ENCODE results near the gene GLT6D1. TPM values are rescaled to one million over a fixed set of nuclear protein-coding genes. Genes with fewer than 3 reads are reported as not detected.

The GLT6D1 gene
- total and polyA plus RNA-seq, 4 donors, result not detected

GRCh38 chr9:135622415-135623020 lies 16.8 kb downstream of the GLT6D1 start:
- peaks cover 1% of the 10 kb centered on the region for H3K9me3 ChIP-seq (ENCODE audit: control insufficient read depth, low read length)
- no peaks in the 10 kb centered on the region for H3K27me3 ChIP-seq (ENCODE audit: control insufficient read depth in 1 of 2, insufficient read depth in 2 of 2, low read length in 1 of 2)
- WGBS, 2 donors, result 56 to 60% methylated on average over 11 of the region's 11 CpGs
- H3K36me3 ChIP-seq (ENCODE audit: control insufficient read depth in 1 of 2, insufficient read depth in 2 of 2, low read length in 1 of 2), result no peaks in the 10 kb centered on the region
- DNase-seq (no peak), ATAC-seq (ENCODE audit: low FRiP score) (no peak)
- H3K27ac ChIP-seq (ENCODE audit: low read depth in 1 of 2, low read length in 2 of 2), result no peak overlapping the region
- no peaks in the 10 kb centered on the region for H3K4me1 ChIP-seq (ENCODE audit: control insufficient read depth in 1 of 2, insufficient read depth in 2 of 2, low read length in 2 of 2)
- H3K4me3 ChIP-seq (ENCODE audit: low read length in 2 of 2), result no peak overlapping the region
- intact Hi-C loops (cut with DNase I), result no loop called here

- H3K27me3 ChIP-seq (ENCODE audit: control insufficient read depth in 1 of 2, insufficient read depth in 2 of 2, low read length in 1 of 2), result no peaks in the 10 kb centered on the region
- H3K36me3 ChIP-seq (ENCODE audit: control insufficient read depth in 1 of 2, insufficient read depth in 2 of 2, low read length in 1 of 2), result no peaks in the 10 kb centered on the region
- 24 to 30% methylated on average over 7 of the region's 7 CpGs for WGBS, 2 donors
- H3K4me3 ChIP-seq (ENCODE audit: low read length in 2 of 2), result no peak overlapping the region
- no peaks in the 10 kb centered on the region for H3K4me1 ChIP-seq (ENCODE audit: control insufficient read depth in 1 of 2, insufficient read depth in 2 of 2, low read length in 2 of 2)
- DNase-seq (no peak), ATAC-seq (ENCODE audit: low FRiP score) (no peak)
- no peak overlapping the region for H3K27ac ChIP-seq (ENCODE audit: low read depth in 1 of 2, low read length in 2 of 2)
- intact Hi-C loops (cut with DNase I), result no loop called here
- H3K9me3 ChIP-seq (ENCODE audit: control insufficient read depth, low read length), result no peaks in the 10 kb centered on the region
These were observed 18.8 kb downstream of the GLT6D1 start for GRCh38 chr9:135620558-135620957.

- 83 to 87% methylated on average over 10 of the region's 10 CpGs for WGBS, 2 donors
- intact Hi-C loops (cut with DNase I), result no loop called here
- H3K9me3 ChIP-seq (ENCODE audit: control insufficient read depth, low read length), result no peaks in the 10 kb centered on the region
- no peaks in the 10 kb centered on the region for H3K36me3 ChIP-seq (ENCODE audit: control insufficient read depth in 1 of 2, insufficient read depth in 2 of 2, low read length in 1 of 2)
- no peaks in the 10 kb centered on the region for H3K27me3 ChIP-seq (ENCODE audit: control insufficient read depth in 1 of 2, insufficient read depth in 2 of 2, low read length in 1 of 2)
- H3K4me1 ChIP-seq (ENCODE audit: control insufficient read depth in 1 of 2, insufficient read depth in 2 of 2, low read length in 2 of 2), result no peaks in the 10 kb centered on the region
- DNase-seq (no peak), ATAC-seq (ENCODE audit: low FRiP score) (no peak)
- no peak overlapping the region for H3K27ac ChIP-seq (ENCODE audit: low read depth in 1 of 2, low read length in 2 of 2)
- H3K4me3 ChIP-seq (ENCODE audit: low read length in 2 of 2), result no peak overlapping the region
These were observed 19.8 kb downstream of the GLT6D1 start for GRCh38 chr9:135619599-135619886.

- WGBS, 2 donors, result 86 to 88% methylated on average over 8 of the region's 8 CpGs
- no peaks in the 10 kb centered on the region for H3K9me3 ChIP-seq (ENCODE audit: control insufficient read depth, low read length)
- no peaks in the 10 kb centered on the region for H3K4me1 ChIP-seq (ENCODE audit: control insufficient read depth in 1 of 2, insufficient read depth in 2 of 2, low read length in 2 of 2)
- no peak overlapping the region for H3K4me3 ChIP-seq (ENCODE audit: low read length in 2 of 2)
- no peaks in the 10 kb centered on the region for H3K27me3 ChIP-seq (ENCODE audit: control insufficient read depth in 1 of 2, insufficient read depth in 2 of 2, low read length in 1 of 2)
- no peaks in the 10 kb centered on the region for H3K36me3 ChIP-seq (ENCODE audit: control insufficient read depth in 1 of 2, insufficient read depth in 2 of 2, low read length in 1 of 2)
- no peak for DNase-seq
- H3K27ac ChIP-seq (ENCODE audit: low read depth in 1 of 2, low read length in 2 of 2), result no peak overlapping the region
- ATAC-seq (ENCODE audit: low FRiP score), result no peak
- intact Hi-C loops (cut with DNase I), result no loop called here
These were observed 20.3 kb downstream of the GLT6D1 start for GRCh38 chr9:135618866-135619598.

GRCh38 chr9:135617991-135618411 lies 21.3 kb downstream of the GLT6D1 start:
- DNase-seq, result no peak

GRCh38 chr9:135617538-135617900 lies 21.8 kb downstream of the GLT6D1 start:
- Histone ChIP-seq H3K9me3 (ENCODE audit: control insufficient read depth, low read length) (no peaks in the 10 kb centered on the region), H3K36me3 (ENCODE audit: control insufficient read depth in 1 of 2, insufficient read depth in 2 of 2, low read length in 1 of 2) (no peaks in the 10 kb centered on the region), H3K4me1 (ENCODE audit: control insufficient read depth in 1 of 2, insufficient read depth in 2 of 2, low read length in 2 of 2) (no peaks in the 10 kb centered on the region), H3K4me3 (ENCODE audit: low read length in 2 of 2) (no peak overlapping the region), H3K27ac (ENCODE audit: low read depth in 1 of 2, low read length in 2 of 2) (no peak overlapping the region), H3K27me3 (ENCODE audit: control insufficient read depth in 1 of 2, insufficient read depth in 2 of 2, low read length in 1 of 2) (no peaks in the 10 kb centered on the region)
- DNase-seq (no peak), ATAC-seq (ENCODE audit: low FRiP score) (no peak)
- intact Hi-C loops (cut with DNase I), result no loop called here
- 81 to 85% methylated on average over 13 of the region's 13 CpGs for WGBS, 2 donors

More at GRCh38 chr9:135617991-135618411, 21.3 kb downstream of the GLT6D1 start:
- Histone ChIP-seq H3K36me3 (ENCODE audit: control insufficient read depth in 1 of 2, insufficient read depth in 2 of 2, low read length in 1 of 2) (no peaks in the 10 kb centered on the region), H3K4me3 (ENCODE audit: low read length in 2 of 2) (no peak overlapping the region), H3K27me3 (ENCODE audit: control insufficient read depth in 1 of 2, insufficient read depth in 2 of 2, low read length in 1 of 2) (no peaks in the 10 kb centered on the region), H3K4me1 (ENCODE audit: control insufficient read depth in 1 of 2, insufficient read depth in 2 of 2, low read length in 2 of 2) (no peaks in the 10 kb centered on the region), H3K9me3 (ENCODE audit: control insufficient read depth, low read length) (no peaks in the 10 kb centered on the region), H3K27ac (ENCODE audit: low read depth in 1 of 2, low read length in 2 of 2) (no peak overlapping the region)
- WGBS, 2 donors, result 79 to 85% methylated on average over 13 of the region's 13 CpGs
- no peak for ATAC-seq (ENCODE audit: low FRiP score)
- intact Hi-C loops (cut with DNase I), result no loop called here

GRCh38 chr9:135616619-135617537 lies 22.5 kb downstream of the GLT6D1 start:
- H3K27me3 ChIP-seq (ENCODE audit: control insufficient read depth in 1 of 2, insufficient read depth in 2 of 2, low read length in 1 of 2), result no peaks in the 10 kb centered on the region
- no peak overlapping the region for H3K27ac ChIP-seq (ENCODE audit: low read depth in 1 of 2, low read length in 2 of 2)
- intact Hi-C loops (cut with DNase I), result no loop called here
- H3K36me3 ChIP-seq (ENCODE audit: control insufficient read depth in 1 of 2, insufficient read depth in 2 of 2, low read length in 1 of 2), result no peaks in the 10 kb centered on the region
- ATAC-seq (ENCODE audit: low FRiP score) (no peak), DNase-seq (no peak)
- 79 to 81% methylated on average over 34 of the region's 34 CpGs for WGBS, 2 donors
- H3K9me3 ChIP-seq (ENCODE audit: control insufficient read depth, low read length), result no peaks in the 10 kb centered on the region
- H3K4me3 ChIP-seq (ENCODE audit: low read length in 2 of 2), result no peak overlapping the region
- H3K4me1 ChIP-seq (ENCODE audit: control insufficient read depth in 1 of 2, insufficient read depth in 2 of 2, low read length in 2 of 2), result no peaks in the 10 kb centered on the region

DNA sequence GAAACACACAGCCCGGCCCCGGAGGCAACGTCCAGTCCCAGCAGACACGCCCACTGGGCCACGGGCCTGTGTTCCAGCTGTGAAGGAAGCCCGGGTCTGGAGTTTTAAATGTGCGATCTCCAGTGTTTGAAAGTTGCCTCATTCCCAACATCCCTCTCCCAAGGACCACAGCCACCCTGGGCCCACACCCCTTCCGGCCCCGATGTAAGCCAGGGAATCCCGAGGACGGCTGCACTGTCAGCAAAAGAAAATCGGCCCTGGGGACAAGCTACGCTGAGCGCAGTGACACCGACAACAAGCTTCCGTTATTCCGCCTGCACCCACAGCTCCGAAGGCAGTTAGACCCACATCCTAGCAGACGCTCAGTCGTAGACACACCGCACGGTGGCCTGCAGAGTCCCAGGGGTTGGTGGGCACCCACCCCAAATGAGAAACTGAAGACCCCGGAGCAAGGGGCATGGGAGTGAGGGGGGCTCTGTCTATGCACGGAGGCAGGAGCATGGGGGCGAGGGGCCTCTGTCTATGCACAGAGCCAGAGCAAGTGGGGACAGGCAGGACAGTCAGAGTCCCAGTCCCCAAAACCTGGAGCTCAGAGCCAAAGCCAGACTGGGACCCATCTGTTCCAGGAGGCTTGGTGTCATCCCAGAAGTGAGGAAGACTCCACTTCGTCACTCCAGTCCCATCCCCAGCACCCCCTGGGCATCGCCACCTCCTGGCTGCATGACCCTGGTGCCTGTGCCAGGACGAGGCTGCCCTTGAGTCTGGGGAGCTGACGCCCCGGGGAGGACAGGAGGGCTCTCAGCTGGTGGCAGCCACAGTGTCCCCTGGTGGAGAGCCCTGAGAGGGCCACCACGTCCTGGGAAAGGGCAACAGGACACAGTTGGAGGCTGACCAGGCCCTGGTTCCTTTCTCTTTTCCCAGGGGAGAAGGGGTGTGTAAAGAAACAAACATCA lies 23.4 kb downstream of the GLT6D1 start:
- no peaks in the 10 kb centered on the region for H3K27me3 ChIP-seq (ENCODE audit: control insufficient read depth in 1 of 2, insufficient read depth in 2 of 2, low read length in 1 of 2)
- no peak overlapping the region for H3K4me3 ChIP-seq (ENCODE audit: low read length in 2 of 2)
- intact Hi-C loops (cut with DNase I), result no loop called here
- ATAC-seq (ENCODE audit: low FRiP score) (no peak), DNase-seq (no peak)
- no peak overlapping the region for H3K27ac ChIP-seq (ENCODE audit: low read depth in 1 of 2, low read length in 2 of 2)
- H3K36me3 ChIP-seq (ENCODE audit: control insufficient read depth in 1 of 2, insufficient read depth in 2 of 2, low read length in 1 of 2), result no peaks in the 10 kb centered on the region
- no peaks in the 10 kb centered on the region for H3K4me1 ChIP-seq (ENCODE audit: control insufficient read depth in 1 of 2, insufficient read depth in 2 of 2, low read length in 2 of 2)
- no peaks in the 10 kb centered on the region for H3K9me3 ChIP-seq (ENCODE audit: control insufficient read depth, low read length)
- 63 to 65% methylated on average over 31 of the region's 31 CpGs for WGBS, 2 donors
